HepG2 (cell line): ENCODE data around the gene GAL3ST2. TPM values are rescaled to one million over a fixed set of nuclear protein-coding genes. Genes with fewer than 3 reads are reported as not detected.

ENCODE experiments used
- ATAC-seq: fragments of 200-7000 bp; cut with Tn5 transposase; 3 replicates; pipeline ENCODE4 v1.9.1; 2020; ENCODE audit warnings: mild to moderate bottlenecking, moderate library complexity
- BruUV-seq: library from RNA; stranded (reverse); fragments of 400-500 nt; replicated peaks from 2 replicates; lab custom pipeline; 2021; lab: Mats Ljungman, UMichigan
- CTCF ChIA-PET: fragments of 300-600 bp; formaldehyde crosslinking; extraction: SDS; loops from one replicate; lab custom pipeline; 2021; ENCODE audit warnings: low total read pairs, inconsistent platforms, low intra/inter-chr PET ratio; lab: Yijun Ruan, JAX
- POLR2A ChIA-PET: fragments of 350-600 bp; sonication (Branson Sonifier 250); formaldehyde crosslinking; loops from one replicate; lab custom pipeline; 2020; ENCODE audit warnings: antibody characterized with exemption, inconsistent platforms; lab: Yijun Ruan, JAX
- DNase-seq: peaks from one replicate; pipeline ENCODE4 v3.0.0-alpha.2; 2015; ENCODE audit warnings: low spot score
- FAIRE-seq: peaks from 3 replicates; lab custom pipeline; 2011; peaks lifted over from hg19 to GRCh38; lab: Jason Lieb, UNC
- H2AFZ ChIP-seq: one replicate; pipeline ENCODE4 v1.6.1; 2011; ENCODE audit warnings: low read length, inconsistent platforms
- H3K27ac ChIP-seq: fragments of 300-600 bp; 3 replicates; pipeline ENCODE4 v1.8.0; 2011; ENCODE audit warnings: mixed run types, mild to moderate bottlenecking, mixed read lengths, low read length, inconsistent platforms; ENCODE audit not compliant: insufficient read depth; ENCODE audit errors: extremely low read length
- H3K27me3 ChIP-seq, 2 experiments: fragments of 200-600 bp in 1 of 2; 2 replicates in 1 of 2; 3 replicates in 1 of 2; pipeline versions ENCODE4 v1.6.0 to v1.8.0; 2011; ENCODE audit warnings: low read length in 2 of 2, mild to moderate bottlenecking in 2 of 2, moderate library complexity in 2 of 2, inconsistent platforms in 1 of 2; ENCODE audit not compliant: insufficient read depth in 2 of 2, control insufficient read depth in 1 of 2
- H3K36me3 ChIP-seq, 2 experiments: fragments of 200-600 bp in 1 of 2; replicated peaks in 1 of 2; 2 replicates in 1 of 2; 3 replicates in 1 of 2; pipeline versions ENCODE4 v1.5.1 to v1.8.0; 2011; ENCODE audit warnings: low read length in 2 of 2, inconsistent platforms in 1 of 2; ENCODE audit not compliant: insufficient read depth in 2 of 2, control insufficient read depth in 1 of 2
- H3K4me1 ChIP-seq: 2 replicates; pipeline ENCODE4 v1.5.1; 2012; ENCODE audit warnings: low read length, inconsistent platforms; ENCODE audit not compliant: insufficient read depth
- H3K4me2 ChIP-seq: 2 replicates; pipeline ENCODE4 v1.6.0; 2011; ENCODE audit warnings: low read depth, low read length, inconsistent platforms
- H3K4me3 ChIP-seq, 3 experiments: fragments of 200-600 bp in 1 of 3; sonication (generic), shearing (Covaris generic) in 1 of 3; replicated peaks in 1 of 3; 2 replicates each; pipeline ENCODE4 v1.5.1; 2011 to 2016; ENCODE audit warnings: low read length in 3 of 3, inconsistent platforms in 2 of 3, low read depth in 2 of 3, mild to moderate bottlenecking in 2 of 3, control low read depth in 1 of 3, mixed read lengths in 1 of 3; ENCODE audit not compliant: insufficient read depth in 1 of 3
- H3K79me2 ChIP-seq: one replicate; pipeline ENCODE4 v1.6.1; 2011; ENCODE audit warnings: low read length, inconsistent platforms; ENCODE audit not compliant: insufficient read depth
- H3K9ac ChIP-seq: 2 replicates; pipeline ENCODE4 v1.6.0; 2011; ENCODE audit warnings: mild to moderate bottlenecking, low read depth, low read length, inconsistent platforms; ENCODE audit not compliant: insufficient read depth
- H3K9me3 ChIP-seq: 2 replicates; pipeline ENCODE4 v1.5.1; 2012; ENCODE audit warnings: mild to moderate bottlenecking, low read length
- H4K20me1 ChIP-seq: 2 replicates; pipeline ENCODE4 v1.6.0; 2011; ENCODE audit warnings: inconsistent platforms, mild to moderate bottlenecking, low read length, moderate library complexity; ENCODE audit not compliant: insufficient read depth
- HDAC1 ChIP-seq: sonication (generic); formaldehyde crosslinking; IDR thresholded peaks from 2 replicates; pipeline ENCODE4 v1.5.1; 2020; ENCODE audit warnings: mild to moderate bottlenecking, missing genetic modification reagents
- MIER2 ChIP-seq: IDR thresholded peaks from 2 replicates; pipeline ENCODE4 v1.6.1; 2016; ENCODE audit warnings: missing biosample characterization, missing genetic modification reagents
- PITX1 ChIP-seq: sonication (generic); formaldehyde crosslinking; IDR thresholded peaks from 2 replicates; pipeline ENCODE4 v1.5.1; 2020; ENCODE audit warnings: mild to moderate bottlenecking, missing genetic modification reagents
- SMAD1 ChIP-seq: sonication (generic); formaldehyde crosslinking; IDR thresholded peaks from 2 replicates; pipeline ENCODE4 v1.4.0; 2020; ENCODE audit warnings: missing genetic modification reagents, low read depth, mild to moderate bottlenecking, borderline replicate concordance
- ZNF10 ChIP-seq: sonication (generic); formaldehyde crosslinking; IDR thresholded peaks from 2 replicates; pipeline ENCODE4 v1.4.0; 2020; ENCODE audit warnings: mild to moderate bottlenecking, low read depth, missing genetic modification reagents, borderline replicate concordance
- ZNF382 ChIP-seq: sonication (generic); formaldehyde crosslinking; IDR thresholded peaks from 2 replicates; pipeline ENCODE4 v1.5.0; 2020; ENCODE audit warnings: missing genetic modification reagents, mild to moderate bottlenecking, borderline replicate concordance
- ZNF616 ChIP-seq: sonication (generic); formaldehyde crosslinking; IDR thresholded peaks from 2 replicates; pipeline ENCODE4 v1.5.0; 2020; ENCODE audit warnings: low read depth, mild to moderate bottlenecking, missing genetic modification reagents
- ZSCAN25 ChIP-seq: sonication (generic); formaldehyde crosslinking; IDR thresholded peaks from 2 replicates; pipeline ENCODE4 v1.8.0; 2022; ENCODE audit warnings: mild to moderate bottlenecking, missing genetic modification reagents
- ZSCAN29 ChIP-seq: sonication (generic); formaldehyde crosslinking; conservative IDR thresholded peaks from 2 replicates; pipeline ENCODE4 v1.4.0; 2020; ENCODE audit warnings: mild to moderate bottlenecking, missing genetic modification reagents
- WGBS: methylation state at CpG from one replicate; pipeline ENCODE4 v1.1.6; 2017; ENCODE audit warnings: low lambda C conversion rate; 5-methylcytosine and 5-hydroxymethylcytosine counted together
- in situ Hi-C: cut with HindIII; loops from 2 replicates; pipeline ENCODE4 v1.10.0; 2017; ENCODE audit warnings: low pct_unique_long_range_greater_than_20kb; ENCODE audit not compliant: extremely low pct_ligation_motif_present
- intact Hi-C: fragments of 100-400 bp; cut with micrococcal nuclease; formaldehyde crosslinking; loops from one replicate; pipeline ENCODE4 v1.10.0; 2022; ENCODE audit not compliant: unreplicated experiment
- polyA plus RNA-seq, 8 experiments: library from polyadenylated mRNA; depleted of rRNA in 3 of 8; stranded (reverse) in 7 of 8; unstranded in 1 of 8; fragments of >200 nt; fragmentation: Illumina TruSeq in 4 of 8; extraction: Trizol in 4 of 8; gene quantifications; 2 replicates each; pipeline versions ENCODE4 v1.2.1 to v1.2.3, GENCODE V29; 2011 to 2016; ENCODE audit warnings: low read depth in 4 of 8, missing spikeins in 1 of 8, mixed read lengths in 1 of 8; ENCODE audit not compliant: insufficient read depth in 1 of 8
- total RNA-seq, 5 experiments: library from RNA; depleted of rRNA; stranded (reverse); fragments of >200 nt; fragmentation: Illumina TruSeq; extraction: Trizol; gene quantifications; 2 replicates each; pipeline ENCODE4 v1.2.3, GENCODE V29; 2016; ENCODE audit warnings: low read depth in 1 of 5
- TF ChIP-seq, protein P1 (sequence below): sonication (generic); formaldehyde crosslinking; IDR thresholded peaks from 2 replicates; pipeline ENCODE4 v1.5.1; 2020; ENCODE audit warnings: missing genetic modification reagents, mild to moderate bottlenecking, borderline replicate concordance
- TF ChIP-seq, protein P2 (sequence below): IDR thresholded peaks from 2 replicates; pipeline ENCODE4 v1.6.1; 2016; ENCODE audit warnings: mild to moderate bottlenecking, missing biosample characterization, missing genetic modification reagents
- TF ChIP-seq, protein P3 (sequence below): sonication (generic); formaldehyde crosslinking; IDR thresholded peaks from 2 replicates; pipeline ENCODE4 v1.5.0; 2020; ENCODE audit warnings: mild to moderate bottlenecking, missing genetic modification reagents
- TF ChIP-seq, protein P4 (sequence below), 2 experiments: sonication (generic) in 1 of 2; formaldehyde crosslinking in 1 of 2; IDR thresholded peaks; 2 replicates each; pipeline versions ENCODE4 v1.5.1 to v1.6.1; 2011 to 2020; ENCODE audit warnings: borderline replicate concordance in 1 of 2, low read depth in 1 of 2, low read length in 1 of 2, mild to moderate bottlenecking in 1 of 2, missing genetic modification reagents in 1 of 2, moderate library complexity in 1 of 2
- TF ChIP-seq, protein P5 (sequence below): sonication (generic); formaldehyde crosslinking; IDR thresholded peaks from 2 replicates; pipeline ENCODE4 v1.4.0; 2020; ENCODE audit warnings: missing genetic modification reagents

GAL3ST2 gene
- total and polyA plus RNA-seq, 2 of the 13 experiments (the other 11 are each of a cell fraction or from before 2014, with no cell fraction given): 0.17 to 0.20 TPM

DNA sequence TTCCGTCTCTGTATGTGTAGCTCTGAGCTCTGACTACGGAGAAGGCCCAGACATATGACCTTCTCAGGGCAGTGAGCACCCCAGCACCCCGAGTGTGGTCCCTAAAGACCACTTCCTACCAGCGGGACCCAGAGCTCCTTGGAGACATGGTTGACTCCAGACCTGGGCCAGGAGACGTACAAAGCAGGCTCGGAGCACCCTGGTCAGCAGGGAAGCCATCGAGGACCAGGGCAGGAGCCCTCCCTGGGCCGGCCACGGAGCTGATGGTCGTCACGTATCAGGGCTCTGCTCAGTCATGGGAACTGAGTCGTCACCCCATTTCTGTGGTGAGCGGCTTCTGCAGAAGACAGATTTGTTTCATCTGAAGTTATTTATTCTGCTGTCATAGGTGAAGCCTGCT is 19.6 kb downstream of the GAL3ST2 start:
- no peak overlapping the region for H3K9ac ChIP-seq
- no peak for DNase-seq
- in situ Hi-C loops: no loop called here
- no peak for FAIRE-seq
- H3K4me3 ChIP-seq: no peak overlapping the region
- H3K4me2 ChIP-seq: no peak overlapping the region
- H3K79me2 ChIP-seq: no peaks in the 10 kb centered on the region
- H4K20me1 ChIP-seq: no peaks in the 10 kb centered on the region
- ChIA-PET CTCF (no interaction called here), POLR2A (interaction anchor here (1.3 kb wide), 1 partner anchor 13 kb away, joined by 3 read pairs; the partner anchor contains the start of gene NEU4)
- no peak overlapping the region for H2AFZ ChIP-seq
- no peaks in the 10 kb centered on the region; a peak in 1 of 5 replicates for H3K27me3 ChIP-seq
- BruUV-seq: no TSS peak
- H3K4me1 ChIP-seq: peaks cover 24% of the 10 kb centered on the region
- intact Hi-C loops: no loop called here
- 89% methylated on average over 13 of the region's 13 CpGs for WGBS
- no peak for ATAC-seq
- no peak overlapping the region for H3K27ac ChIP-seq
- no peaks in the 10 kb centered on the region for H3K9me3 ChIP-seq
- no peaks in the 10 kb centered on the region for H3K36me3 ChIP-seq
- TF ChIP-seq SMAD1 (CRISPR knock-in tag): no peak
- TF ChIP-seq, protein P1, sequence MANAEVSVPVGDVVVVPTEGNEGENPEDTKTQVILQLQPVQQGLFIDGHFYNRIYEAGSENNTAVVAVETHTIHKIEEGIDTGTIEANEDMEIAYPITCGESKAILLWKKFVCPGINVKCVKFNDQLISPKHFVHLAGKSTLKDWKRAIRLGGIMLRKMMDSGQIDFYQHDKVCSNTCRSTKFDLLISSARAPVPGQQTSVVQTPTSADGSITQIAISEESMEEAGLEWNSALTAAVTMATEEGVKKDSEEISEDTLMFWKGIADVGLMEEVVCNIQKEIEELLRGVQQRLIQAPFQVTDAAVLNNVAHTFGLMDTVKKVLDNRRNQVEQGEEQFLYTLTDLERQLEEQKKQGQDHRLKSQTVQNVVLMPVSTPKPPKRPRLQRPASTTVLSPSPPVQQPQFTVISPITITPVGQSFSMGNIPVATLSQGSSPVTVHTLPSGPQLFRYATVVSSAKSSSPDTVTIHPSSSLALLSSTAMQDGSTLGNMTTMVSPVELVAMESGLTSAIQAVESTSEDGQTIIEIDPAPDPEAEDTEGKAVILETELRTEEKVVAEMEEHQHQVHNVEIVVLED (CRISPR knock-in tag): no peak
- TF ChIP-seq, protein P2, sequence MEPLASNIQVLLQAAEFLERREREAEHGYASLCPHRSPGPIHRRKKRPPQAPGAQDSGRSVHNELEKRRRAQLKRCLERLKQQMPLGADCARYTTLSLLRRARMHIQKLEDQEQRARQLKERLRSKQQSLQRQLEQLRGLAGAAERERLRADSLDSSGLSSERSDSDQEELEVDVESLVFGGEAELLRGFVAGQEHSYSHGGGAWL (CRISPR knock-in tag): no peak
- no peak for TF ChIP-seq ZNF10
- TF ChIP-seq, protein P3, sequence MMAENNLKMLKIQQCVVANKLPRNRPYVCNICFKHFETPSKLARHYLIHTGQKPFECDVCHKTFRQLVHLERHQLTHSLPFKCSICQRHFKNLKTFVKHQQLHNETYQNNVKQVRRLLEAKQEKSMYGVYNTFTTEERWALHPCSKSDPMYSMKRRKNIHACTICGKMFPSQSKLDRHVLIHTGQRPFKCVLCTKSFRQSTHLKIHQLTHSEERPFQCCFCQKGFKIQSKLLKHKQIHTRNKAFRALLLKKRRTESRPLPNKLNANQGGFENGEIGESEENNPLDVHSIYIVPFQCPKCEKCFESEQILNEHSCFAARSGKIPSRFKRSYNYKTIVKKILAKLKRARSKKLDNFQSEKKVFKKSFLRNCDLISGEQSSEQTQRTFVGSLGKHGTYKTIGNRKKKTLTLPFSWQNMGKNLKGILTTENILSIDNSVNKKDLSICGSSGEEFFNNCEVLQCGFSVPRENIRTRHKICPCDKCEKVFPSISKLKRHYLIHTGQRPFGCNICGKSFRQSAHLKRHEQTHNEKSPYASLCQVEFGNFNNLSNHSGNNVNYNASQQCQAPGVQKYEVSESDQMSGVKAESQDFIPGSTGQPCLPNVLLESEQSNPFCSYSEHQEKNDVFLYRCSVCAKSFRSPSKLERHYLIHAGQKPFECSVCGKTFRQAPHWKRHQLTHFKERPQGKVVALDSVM (CRISPR knock-in tag): no peak
- no peak for TF ChIP-seq ZSCAN29 (CRISPR knock-in tag)
- TF ChIP-seq, protein P4, sequence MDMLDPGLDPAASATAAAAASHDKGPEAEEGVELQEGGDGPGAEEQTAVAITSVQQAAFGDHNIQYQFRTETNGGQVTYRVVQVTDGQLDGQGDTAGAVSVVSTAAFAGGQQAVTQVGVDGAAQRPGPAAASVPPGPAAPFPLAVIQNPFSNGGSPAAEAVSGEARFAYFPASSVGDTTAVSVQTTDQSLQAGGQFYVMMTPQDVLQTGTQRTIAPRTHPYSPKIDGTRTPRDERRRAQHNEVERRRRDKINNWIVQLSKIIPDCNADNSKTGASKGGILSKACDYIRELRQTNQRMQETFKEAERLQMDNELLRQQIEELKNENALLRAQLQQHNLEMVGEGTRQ (IDR thresholded peaks at IDR 0.05; ENCODE audit: low read depth, low read length): no peak
- TF ChIP-seq, protein P4 (CRISPR knock-in tag; IDR thresholded peaks at IDR 0.05; ENCODE audit: borderline replicate concordance): no peak
- no peak for TF ChIP-seq PITX1 (CRISPR knock-in tag)
- no peak for TF ChIP-seq HDAC1 (CRISPR knock-in tag)
- no peak for TF ChIP-seq ZNF382 (CRISPR knock-in tag)
- TF ChIP-seq ZNF616 (CRISPR knock-in tag): no peak
- TF ChIP-seq, protein P5, sequence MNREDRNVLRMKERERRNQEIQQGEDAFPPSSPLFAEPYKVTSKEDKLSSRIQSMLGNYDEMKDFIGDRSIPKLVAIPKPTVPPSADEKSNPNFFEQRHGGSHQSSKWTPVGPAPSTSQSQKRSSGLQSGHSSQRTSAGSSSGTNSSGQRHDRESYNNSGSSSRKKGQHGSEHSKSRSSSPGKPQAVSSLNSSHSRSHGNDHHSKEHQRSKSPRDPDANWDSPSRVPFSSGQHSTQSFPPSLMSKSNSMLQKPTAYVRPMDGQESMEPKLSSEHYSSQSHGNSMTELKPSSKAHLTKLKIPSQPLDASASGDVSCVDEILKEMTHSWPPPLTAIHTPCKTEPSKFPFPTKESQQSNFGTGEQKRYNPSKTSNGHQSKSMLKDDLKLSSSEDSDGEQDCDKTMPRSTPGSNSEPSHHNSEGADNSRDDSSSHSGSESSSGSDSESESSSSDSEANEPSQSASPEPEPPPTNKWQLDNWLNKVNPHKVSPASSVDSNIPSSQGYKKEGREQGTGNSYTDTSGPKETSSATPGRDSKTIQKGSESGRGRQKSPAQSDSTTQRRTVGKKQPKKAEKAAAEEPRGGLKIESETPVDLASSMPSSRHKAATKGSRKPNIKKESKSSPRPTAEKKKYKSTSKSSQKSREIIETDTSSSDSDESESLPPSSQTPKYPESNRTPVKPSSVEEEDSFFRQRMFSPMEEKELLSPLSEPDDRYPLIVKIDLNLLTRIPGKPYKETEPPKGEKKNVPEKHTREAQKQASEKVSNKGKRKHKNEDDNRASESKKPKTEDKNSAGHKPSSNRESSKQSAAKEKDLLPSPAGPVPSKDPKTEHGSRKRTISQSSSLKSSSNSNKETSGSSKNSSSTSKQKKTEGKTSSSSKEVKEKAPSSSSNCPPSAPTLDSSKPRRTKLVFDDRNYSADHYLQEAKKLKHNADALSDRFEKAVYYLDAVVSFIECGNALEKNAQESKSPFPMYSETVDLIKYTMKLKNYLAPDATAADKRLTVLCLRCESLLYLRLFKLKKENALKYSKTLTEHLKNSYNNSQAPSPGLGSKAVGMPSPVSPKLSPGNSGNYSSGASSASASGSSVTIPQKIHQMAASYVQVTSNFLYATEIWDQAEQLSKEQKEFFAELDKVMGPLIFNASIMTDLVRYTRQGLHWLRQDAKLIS: no peak
- no peak for TF ChIP-seq ZSCAN25 (CRISPR knock-in tag)
- no peak for TF ChIP-seq MIER2 (CRISPR knock-in tag)
